Measurements from ENCODE around the gene AMN1. TPM values are rescaled to one million over a fixed set of nuclear protein-coding genes. Genes with fewer than 3 reads are reported as not detected.

Gene AMN1
- total RNA-seq, 1 donor from 2014 or later = 13.7 TPM

DNA sequence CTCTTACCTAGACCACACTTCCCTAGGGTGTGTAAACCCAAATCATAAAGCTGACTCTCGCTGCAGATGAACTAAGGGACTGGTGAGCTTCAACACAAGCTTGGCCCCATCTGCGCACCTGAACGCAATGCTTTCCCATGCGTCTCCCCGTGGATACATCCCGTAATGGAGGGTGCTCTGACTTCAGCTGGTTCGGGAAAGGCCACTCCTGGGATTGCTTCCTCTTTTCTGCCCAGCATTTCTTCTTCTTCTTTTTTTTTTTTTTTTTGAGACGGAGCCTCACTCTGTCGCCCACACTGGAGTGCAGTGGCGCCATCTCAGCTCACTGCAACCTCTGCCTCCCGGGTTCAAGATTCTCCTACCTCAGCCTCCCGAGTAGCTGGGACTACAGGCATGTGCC lies 97.0 kb downstream of the AMN1 start:
- ATAC-seq (ENCODE audit: low read depth) (no peak), DNase-seq (no peak)
- POLR2A ChIA-PET = interaction anchor here (0.6 to 1.7 kb wide), 4 partner anchors 41 to 308 kb away, joined by 3 to 9 read pairs (median 4); partner anchors contain the start of gene DENND5B
- H3K9me3 Mint-ChIP-seq = no peaks in the 10 kb centered on the region
- H3K27ac Mint-ChIP-seq = peak overlapping the region; percentile 38
- peaks cover 30% of the 10 kb centered on the region for H3K4me1 Mint-ChIP-seq
- H3K36me3 Mint-ChIP-seq (ENCODE audit: low read depth) = no peaks in the 10 kb centered on the region
- CTCF ChIA-PET = interaction anchor here (1.0 to 1.6 kb wide), 2 partner anchors 227 to 229 kb away, joined by 3 to 6 read pairs; no protein-coding TSS in a partner anchor
- no peak overlapping the region for H3K4me3 Mint-ChIP-seq
- intact Hi-C loops (cut with micrococcal nuclease) = no loop called here
- TF ChIP-seq, protein P1, sequence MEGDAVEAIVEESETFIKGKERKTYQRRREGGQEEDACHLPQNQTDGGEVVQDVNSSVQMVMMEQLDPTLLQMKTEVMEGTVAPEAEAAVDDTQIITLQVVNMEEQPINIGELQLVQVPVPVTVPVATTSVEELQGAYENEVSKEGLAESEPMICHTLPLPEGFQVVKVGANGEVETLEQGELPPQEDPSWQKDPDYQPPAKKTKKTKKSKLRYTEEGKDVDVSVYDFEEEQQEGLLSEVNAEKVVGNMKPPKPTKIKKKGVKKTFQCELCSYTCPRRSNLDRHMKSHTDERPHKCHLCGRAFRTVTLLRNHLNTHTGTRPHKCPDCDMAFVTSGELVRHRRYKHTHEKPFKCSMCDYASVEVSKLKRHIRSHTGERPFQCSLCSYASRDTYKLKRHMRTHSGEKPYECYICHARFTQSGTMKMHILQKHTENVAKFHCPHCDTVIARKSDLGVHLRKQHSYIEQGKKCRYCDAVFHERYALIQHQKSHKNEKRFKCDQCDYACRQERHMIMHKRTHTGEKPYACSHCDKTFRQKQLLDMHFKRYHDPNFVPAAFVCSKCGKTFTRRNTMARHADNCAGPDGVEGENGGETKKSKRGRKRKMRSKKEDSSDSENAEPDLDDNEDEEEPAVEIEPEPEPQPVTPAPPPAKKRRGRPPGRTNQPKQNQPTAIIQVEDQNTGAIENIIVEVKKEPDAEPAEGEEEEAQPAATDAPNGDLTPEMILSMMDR (IDR thresholded peaks at IDR 0.05) = no peak
- no peaks in the 10 kb centered on the region for H3K27me3 Mint-ChIP-seq

- POLR2A ChIA-PET = interaction anchor here (0.6 to 1.7 kb wide), 2 partner anchors 40 to 308 kb away, joined by 3 to 9 read pairs; partner anchors contain the start of gene DENND5B
These were observed 97.6 kb downstream of the AMN1 start for GRCh38 chr12:31631023-31631724.

DNA sequence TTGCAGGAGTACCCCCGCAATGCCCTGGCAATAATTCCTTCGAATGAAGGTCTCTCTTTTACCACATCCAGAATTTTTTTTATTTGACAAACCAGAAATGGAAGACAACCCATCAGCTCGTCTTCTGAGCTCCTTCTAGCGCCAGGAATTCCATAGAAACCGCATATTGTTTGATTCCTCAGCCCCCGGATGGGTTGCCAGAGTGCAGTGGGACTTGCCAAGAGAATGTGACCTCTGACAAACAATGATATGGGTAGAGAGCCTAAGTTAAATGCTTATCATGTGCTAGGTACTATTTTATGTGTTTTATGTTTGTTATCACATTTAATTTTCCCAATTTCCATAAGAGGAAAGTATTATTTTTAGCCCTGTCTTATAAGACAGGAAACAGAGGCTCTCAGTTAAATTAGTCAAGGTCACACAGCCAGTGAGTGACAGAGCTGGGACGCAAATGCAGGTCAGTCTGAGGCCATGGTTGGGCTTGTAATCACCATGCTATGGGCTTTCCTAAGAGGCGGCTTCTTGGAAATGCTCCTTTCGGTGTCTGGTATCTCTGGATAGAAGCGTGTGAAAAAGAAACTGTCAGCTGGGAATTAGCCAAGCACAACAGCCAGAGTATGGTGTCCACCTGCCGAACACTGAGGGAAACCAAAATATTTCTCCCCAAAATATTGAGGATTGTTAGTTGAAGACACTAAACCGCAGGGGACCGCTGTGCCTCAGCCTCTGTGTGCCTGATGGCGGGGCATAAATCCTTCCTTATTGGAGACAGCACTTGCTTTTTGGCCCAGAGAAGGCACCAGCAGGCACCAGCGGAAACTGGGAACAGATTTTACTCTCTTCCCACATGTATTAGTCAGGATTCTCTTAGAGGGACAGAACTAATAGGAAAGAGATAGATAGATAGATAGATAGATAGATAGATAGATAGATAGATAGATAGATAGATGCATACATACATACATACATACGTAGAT lies 98.8 kb downstream of the AMN1 start:
- CTCF ChIA-PET = no interaction called here
- Mint-ChIP-seq H3K27ac (peak overlapping the region; percentile 2), H3K27me3 (no peaks in the 10 kb centered on the region), H3K4me1 (peaks cover 27% of the 10 kb centered on the region), H3K9me3 (peaks cover 5% of the 10 kb centered on the region), H3K4me3 (no peak overlapping the region), H3K36me3 (ENCODE audit: low read depth) (no peaks in the 10 kb centered on the region)
- ATAC-seq (ENCODE audit: low read depth) (no peak), DNase-seq (no peak)
- POLR2A ChIA-PET = interaction anchor here (1.8 kb wide), 1 partner anchor 31 kb away, joined by 14 read pairs; no protein-coding TSS in a partner anchor
- intact Hi-C loops (cut with micrococcal nuclease) = no loop called here
- TF ChIP-seq, protein P1 (IDR thresholded peaks at IDR 0.05) = no peak

More at GRCh38 chr12:31631023-31631724, 97.6 kb downstream of the AMN1 start:
- CTCF ChIA-PET = interaction anchor here (1.0 to 1.6 kb wide), 2 partner anchors 226 to 229 kb away, joined by 3 to 6 read pairs; no protein-coding TSS in a partner anchor
- peaks cover 28% of the 10 kb centered on the region for H3K4me1 Mint-ChIP-seq
- intact Hi-C loops (cut with micrococcal nuclease) = no loop called here
- no peak overlapping the region for H3K4me3 Mint-ChIP-seq
- no peaks in the 10 kb centered on the region for H3K27me3 Mint-ChIP-seq
- peak overlapping the region; percentile 38 for H3K27ac Mint-ChIP-seq
- peaks cover 3% of the 10 kb centered on the region for H3K9me3 Mint-ChIP-seq
- no peak for ATAC-seq (ENCODE audit: low read depth)
- TF ChIP-seq, protein P1 (IDR thresholded peaks at IDR 0.05) = no peak
- no peaks in the 10 kb centered on the region for H3K36me3 Mint-ChIP-seq (ENCODE audit: low read depth)
- no peak for DNase-seq

GRCh38 chr12:31627456-31628054 lies 101.3 kb downstream of the AMN1 start:
- Mint-ChIP-seq H3K9me3 (peaks cover 5% of the 10 kb centered on the region), H3K36me3 (ENCODE audit: low read depth) (no peaks in the 10 kb centered on the region), H3K4me3 (no peak overlapping the region), H3K27me3 (no peaks in the 10 kb centered on the region), H3K4me1 (peaks cover 24% of the 10 kb centered on the region), H3K27ac (no peak overlapping the region)
- ChIA-PET CTCF (no interaction called here), POLR2A (no interaction called here)
- no peak for ATAC-seq (ENCODE audit: low read depth)
- intact Hi-C loops (cut with micrococcal nuclease) = no loop called here
- TF ChIP-seq, protein P1 (IDR thresholded peaks at IDR 0.05) = no peak
- no peak for DNase-seq
